GM18873 (cell line): ENCODE data around the gene ZNF148.
"Not testable (repeated sequence)": the region's sequence is repeated elsewhere in the genome, so short reads cannot be mapped to it uniquely, and the experiment has no call there.

Source experiments
- ATAC-seq: cut with Tn5 transposase; IDR thresholded peaks from one replicate; pipeline ENCODE4 v1.9.1; 2021; ENCODE audit warnings: mild to moderate bottlenecking, moderate library complexity, moderate number of reproducible peaks; ENCODE audit not compliant: unreplicated experiment, low FRiP score

The ZNF148 gene

DNA sequence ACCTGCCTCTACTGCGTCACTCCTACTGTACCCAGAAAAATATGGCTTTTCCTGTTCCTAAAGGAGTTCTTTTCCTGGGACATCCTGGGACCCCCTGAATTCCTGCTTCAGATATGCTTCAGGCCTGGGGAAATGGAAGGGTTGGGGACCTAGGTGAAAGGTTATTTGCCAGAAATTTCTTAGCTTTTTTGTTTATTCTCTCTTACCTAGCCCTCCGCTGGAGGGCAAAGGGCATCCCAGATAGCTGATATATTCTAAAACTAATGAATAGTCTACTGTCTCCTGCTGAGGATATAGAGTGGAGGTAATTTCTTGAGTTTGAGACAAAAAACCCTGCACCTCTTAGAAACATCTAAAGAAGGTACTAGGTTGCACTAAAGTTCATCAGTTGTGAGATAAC, 3.6 kb upstream of the ZNF148 start:
- no peak for ATAC-seq

DNA sequence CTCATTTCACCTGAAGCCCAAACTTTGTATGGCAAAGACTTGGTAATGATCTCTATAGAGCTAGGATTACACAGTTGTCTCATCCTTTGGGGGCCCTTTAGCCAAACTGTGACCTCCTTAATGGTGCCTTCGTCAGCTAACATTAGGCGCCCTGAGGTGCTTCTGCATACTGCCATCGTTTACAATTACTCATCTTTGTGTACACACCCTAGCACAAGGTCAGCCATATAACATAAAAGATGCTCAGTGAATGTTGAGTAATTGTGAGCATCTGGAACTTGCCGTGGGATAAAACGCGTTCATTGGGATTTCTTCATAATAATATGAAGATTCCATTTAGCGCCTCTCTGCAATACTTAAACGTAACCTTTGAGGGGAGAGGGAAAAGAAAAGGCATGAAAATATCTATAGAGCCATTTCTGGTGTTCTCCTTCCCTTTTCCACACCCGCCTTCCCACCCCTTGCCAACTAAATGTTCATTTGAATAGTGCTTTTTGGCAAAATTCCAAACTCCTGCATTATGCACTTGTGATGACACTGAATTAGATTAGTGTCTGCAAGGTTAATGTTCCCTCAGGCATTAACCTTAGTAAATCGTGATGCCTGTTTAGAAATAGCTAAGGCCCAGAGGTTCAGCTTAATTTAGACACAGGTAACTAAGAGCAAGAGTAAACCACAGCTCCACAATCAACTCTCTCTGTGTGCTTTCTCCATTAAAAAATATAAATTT, 990 bp upstream of the ZNF148 start:
- no peak for ATAC-seq

- ATAC-seq = no peak
Observed at GRCh38 chr3:125374501-125374995, 577 bp downstream of the ZNF148 start.

DNA sequence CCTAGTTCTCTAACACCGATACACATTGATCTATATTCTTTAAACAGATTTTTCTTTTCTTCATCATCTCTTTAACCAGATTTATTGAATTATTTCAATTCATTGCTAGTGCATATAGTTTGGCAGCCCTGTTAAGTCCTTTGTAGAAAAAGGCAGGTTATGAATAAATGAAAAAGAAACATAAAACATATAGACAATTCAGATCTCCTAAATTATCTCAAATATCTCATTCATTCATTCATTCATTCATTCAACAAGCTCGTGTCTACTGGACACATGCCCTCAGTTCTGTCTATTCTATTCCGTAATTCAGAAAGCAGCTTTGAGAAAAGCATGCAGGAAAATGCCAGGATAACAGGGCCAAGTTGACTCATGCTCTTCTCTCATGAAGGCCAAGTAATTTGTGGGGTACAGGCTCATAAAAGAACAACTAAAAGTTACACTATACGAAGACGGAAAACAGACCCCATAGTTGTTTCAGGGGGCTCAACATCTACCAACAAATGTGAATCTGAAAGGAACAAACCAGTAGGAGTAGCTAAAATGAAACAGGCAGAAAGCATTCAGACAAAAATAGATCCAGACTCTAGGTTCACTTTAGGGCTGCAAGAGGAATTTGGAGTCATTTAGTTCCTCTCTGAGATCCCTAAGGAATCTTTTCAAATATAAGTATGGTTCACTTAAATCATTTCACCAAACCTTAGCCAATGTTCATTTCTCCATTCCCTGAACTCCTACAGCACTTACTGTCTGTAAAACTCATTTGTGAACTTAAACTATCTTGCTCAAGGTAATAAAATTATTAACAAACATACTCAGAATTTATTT, 7.5 kb downstream of the ZNF148 start:
- no peak for ATAC-seq

- ATAC-seq = no peak
Observed at GRCh38 chr3:125366132-125366531, 9.0 kb downstream of the ZNF148 start.

DNA sequence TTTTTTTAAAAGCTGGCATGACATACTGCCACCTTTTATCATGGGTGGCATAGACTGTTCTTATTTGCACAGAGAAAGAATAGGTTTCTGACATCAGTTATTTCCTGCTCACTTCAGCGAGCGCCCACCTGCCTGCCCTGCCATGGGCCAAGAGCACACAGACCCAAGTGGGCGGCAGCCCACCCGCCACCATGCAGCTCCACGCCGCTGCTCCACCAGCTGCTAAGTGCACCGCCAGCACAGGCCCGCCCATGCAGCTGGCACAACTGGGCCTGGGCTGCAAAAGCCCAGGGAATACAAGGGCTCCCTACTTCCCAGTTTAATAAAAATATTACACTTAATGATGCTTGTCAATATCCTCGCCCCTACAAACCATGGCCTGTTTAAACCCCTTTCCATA, 15.4 kb downstream of the ZNF148 start:
- no peak for ATAC-seq

DNA sequence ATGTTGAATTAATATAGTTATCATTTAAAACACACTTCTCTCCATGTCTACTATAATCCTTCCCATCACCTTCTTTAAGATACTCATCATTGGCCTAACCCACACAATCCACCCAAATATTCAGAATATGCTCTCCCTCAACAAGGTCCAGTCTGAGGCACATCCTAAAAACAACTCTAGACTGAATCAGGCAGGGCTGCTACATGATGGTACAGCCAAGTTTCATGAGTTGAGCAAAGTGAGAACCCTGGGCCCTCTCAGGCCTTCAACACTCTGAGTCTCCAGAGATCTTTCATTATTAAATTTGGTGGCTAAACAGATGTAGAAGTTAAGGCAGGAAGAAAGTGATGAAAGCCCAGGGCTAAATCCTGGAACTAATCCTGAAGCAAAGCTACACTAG, 16.2 kb downstream of the ZNF148 start:
- ATAC-seq = no peak

- ATAC-seq = no peak
Observed at GRCh38 chr3:125357837-125358236, 17.3 kb downstream of the ZNF148 start.

GRCh38 chr3:125357032-125357658, 18.0 kb downstream of the ZNF148 start:
- ATAC-seq = no peak

DNA sequence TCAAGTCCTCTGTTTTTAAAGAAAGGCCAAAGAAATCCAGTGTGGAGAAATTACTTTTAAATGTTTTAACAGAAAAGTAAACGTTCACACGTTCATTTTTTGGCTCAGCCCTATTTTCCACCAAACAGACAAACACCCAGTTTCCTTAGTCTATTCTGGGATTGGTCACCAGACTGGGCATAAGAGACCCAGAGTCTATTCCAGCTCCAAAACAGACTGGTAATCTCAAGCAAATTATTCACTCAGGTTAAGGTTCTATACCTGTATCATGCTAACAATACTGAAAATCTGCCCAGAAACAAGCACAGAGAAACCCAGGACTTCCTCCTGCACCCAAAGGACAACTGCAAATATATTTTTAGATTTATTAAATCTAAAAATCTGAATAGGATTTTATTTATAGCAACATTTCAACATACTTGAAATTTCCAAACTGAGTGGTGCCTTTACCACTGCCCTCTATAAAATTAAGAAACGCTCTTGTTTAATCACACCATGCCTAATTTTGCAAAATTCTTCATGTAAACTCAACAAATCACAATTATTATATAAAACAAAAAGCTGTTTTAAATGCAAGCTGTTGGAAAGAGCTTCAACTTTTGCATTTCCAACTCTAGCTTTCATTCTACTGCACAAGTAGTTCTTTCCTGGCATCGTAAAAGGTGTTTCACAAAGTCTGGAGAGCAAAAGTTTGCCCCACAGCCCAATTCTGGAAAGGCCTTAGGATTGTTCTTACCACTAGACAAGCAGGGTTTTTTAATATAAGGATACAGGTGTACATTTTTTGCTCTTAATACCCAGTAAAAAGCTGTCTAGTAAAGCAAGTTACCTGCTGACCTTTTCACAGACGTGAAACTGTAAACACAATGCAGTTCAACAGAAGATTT, 18.7 kb downstream of the ZNF148 start:
- ATAC-seq = no peak

GRCh38 chr3:125353659-125354058, 21.5 kb downstream of the ZNF148 start:
- ATAC-seq = no peak

DNA sequence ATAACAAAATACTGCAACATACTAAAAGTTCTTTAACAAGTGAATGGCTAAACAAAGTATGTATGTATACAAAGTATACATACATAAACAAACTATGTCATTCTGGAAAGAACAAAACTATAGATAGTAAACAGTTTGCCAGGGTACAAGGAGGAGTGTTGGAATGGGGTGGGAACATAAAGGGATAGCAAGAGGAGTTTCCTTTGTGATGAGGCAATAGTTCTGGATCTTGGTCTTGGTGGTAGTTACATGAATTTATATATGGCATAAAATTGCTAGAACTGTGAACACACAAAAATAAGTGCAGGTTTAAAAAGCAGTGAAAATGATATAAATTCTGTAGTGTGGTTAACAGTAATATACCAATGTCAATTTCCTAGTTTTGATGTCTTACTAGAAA, 22.0 kb downstream of the ZNF148 start:
- ATAC-seq = no peak

- ATAC-seq = no peak
Observed at GRCh38 chr3:125351814-125352456, 23.2 kb downstream of the ZNF148 start.

DNA sequence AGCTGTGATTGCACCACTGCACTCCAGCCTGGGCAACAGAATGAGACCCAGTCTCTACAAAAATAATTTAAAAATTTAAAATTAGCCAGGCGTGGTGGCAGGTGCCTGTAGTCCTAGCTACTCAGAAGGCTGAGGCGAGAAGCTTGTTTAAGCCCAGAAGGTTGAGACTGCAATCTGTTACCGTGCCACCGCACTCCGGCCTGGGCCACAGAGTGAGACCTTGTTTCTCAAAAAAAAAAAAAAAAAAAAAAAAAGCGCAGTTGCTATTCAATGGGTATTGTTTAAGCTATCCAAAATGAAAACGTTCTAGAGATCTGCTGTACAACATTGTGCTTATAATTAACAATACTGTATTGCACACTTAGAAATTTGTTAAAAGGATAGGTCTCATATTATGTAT, 24.0 kb downstream of the ZNF148 start:
- no peak for ATAC-seq

DNA sequence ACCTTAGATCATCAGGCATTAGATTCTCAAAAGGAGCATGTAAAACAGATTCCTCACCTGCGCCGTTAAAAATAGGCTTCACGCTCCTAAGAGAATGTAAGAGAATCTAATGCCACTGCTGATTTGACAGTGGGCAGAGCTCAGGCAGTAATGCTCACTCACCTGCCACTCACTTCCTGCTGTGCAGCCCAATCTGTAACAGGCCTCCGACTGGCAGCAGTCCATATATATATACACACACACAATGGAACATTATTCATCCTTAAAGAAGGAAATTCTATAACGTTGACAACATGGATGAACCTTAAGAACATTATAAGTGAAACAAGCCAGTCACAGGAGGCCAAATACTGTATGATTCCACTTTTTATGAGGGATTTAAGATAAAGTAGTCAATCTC, 24.5 kb downstream of the ZNF148 start:
- no peak for ATAC-seq

DNA sequence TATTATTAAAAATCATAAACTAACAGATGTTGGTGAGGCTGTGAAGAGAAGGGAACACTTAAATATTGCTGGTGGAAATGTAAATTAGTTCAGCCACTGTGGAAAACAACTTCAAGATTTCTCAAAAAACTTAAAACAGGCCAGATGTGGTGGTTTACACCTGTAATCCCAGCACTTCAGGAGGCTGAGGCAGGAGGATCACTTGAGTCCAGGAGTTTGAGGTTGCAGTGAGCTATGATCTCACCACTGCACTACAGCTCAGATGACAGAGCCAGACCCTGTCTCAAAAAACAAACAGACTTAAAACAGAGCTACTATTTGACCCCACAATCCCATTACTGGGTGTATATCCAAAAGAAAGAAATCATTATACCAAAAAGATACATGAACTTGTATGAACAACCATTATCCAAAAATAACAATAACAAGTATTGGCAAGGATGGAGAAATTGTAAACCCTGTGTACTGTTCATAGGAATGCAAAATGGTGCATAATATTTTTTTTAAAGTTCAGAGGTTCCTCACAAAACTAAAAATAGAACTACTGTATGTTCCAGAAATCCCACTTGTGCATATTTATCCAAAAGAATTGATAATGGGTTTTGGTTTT, 25.5 kb downstream of the ZNF148 start:
- ATAC-seq = no peak

GRCh38 chr3:125349055-125349454, 26.1 kb downstream of the ZNF148 start:
- ATAC-seq = no peak

DNA sequence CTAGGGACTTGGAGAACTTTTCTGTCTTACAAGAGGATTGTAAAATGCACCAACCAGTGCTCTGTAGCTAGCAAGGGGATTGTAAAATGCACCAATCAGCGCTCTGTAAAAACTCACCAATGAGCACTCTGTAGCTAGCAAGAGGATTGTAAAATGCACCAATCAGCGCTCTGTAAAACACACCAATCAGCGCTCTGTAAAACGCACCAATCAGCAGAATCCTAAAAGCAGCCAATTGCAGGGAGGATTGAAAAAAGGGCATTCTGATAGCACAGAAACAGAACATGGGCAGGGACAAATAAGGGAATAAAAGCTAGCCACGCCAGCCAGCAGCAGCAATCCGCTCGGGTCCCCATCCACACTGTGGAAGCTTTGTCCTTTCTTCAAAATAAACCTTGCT, 31.8 kb downstream of the ZNF148 start:
- not testable (repeated sequence) for ATAC-seq

DNA sequence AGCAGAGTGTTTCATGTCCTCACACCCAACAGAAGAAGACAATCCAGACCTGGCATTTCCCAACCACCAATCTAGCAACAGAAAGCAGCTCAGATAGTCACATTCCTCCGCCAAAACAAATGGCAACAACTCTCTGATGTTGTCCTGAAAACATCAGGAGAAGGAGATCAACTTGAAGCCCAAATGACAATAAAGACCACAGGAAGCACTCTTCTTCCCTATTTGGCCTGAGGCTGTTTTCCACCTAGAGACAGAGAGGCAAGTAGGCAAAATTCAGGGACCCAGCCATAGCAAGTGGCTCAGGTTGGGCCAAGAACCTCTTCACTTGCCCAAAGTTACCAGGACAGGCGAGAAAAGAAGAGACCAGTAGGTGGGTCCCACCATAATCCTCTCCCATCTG, 35.0 kb downstream of the ZNF148 start:
- ATAC-seq = no peak
